Neutrophil (primary cell): Measurements from ENCODE around the gene GALNT9.

ENCODE experiments used
- H3K27ac ChIP-seq: fragments of 200-600 bp; sonication (generic); 2 replicates; pipeline ENCODE4 v1.5.1; 2016; ENCODE audit warnings: mild to moderate bottlenecking, moderate library complexity
- H3K27me3 ChIP-seq: fragments of 200-600 bp; sonication (generic); 2 replicates; pipeline ENCODE4 v1.6.0; 2016; ENCODE audit warnings: mild to moderate bottlenecking
- H3K36me3 ChIP-seq: fragments of 200-600 bp; sonication (generic); 2 replicates; pipeline ENCODE4 v1.5.1; 2017
- H3K4me1 ChIP-seq, 2 experiments: fragments of 200-600 bp in 1 of 2; sonication (generic) in 1 of 2; 1 replicate in 1 of 2; 2 replicates in 1 of 2; pipeline versions ENCODE4 v1.5.1 to v1.6.1; 2013 to 2016; ENCODE audit warnings: low read depth in 1 of 2, low read length in 1 of 2, mild to moderate bottlenecking in 1 of 2, moderate library complexity in 1 of 2; ENCODE audit not compliant: control insufficient read depth in 1 of 2, insufficient read depth in 1 of 2
- H3K4me3 ChIP-seq, 2 experiments: fragments of 200-600 bp in 1 of 2; sonication (generic) in 1 of 2; 1 replicate in 1 of 2; 2 replicates in 1 of 2; pipeline ENCODE4 v1.5.1; 2013 to 2016; ENCODE audit warnings: low read depth in 1 of 2, low read length in 1 of 2, mild to moderate bottlenecking in 1 of 2, moderate library complexity in 1 of 2
- H3K9me3 ChIP-seq: fragments of 200-600 bp; sonication (generic); 2 replicates; pipeline ENCODE4 v1.5.1; 2016
- TF ChIP-seq, protein P1 (sequence below): fragments of 200-600 bp; sonication (generic); IDR thresholded peaks from 2 replicates; pipeline ENCODE4 v1.5.1; 2016; ENCODE audit warnings: antibody characterized with exemption

Gene GALNT9

DNA sequence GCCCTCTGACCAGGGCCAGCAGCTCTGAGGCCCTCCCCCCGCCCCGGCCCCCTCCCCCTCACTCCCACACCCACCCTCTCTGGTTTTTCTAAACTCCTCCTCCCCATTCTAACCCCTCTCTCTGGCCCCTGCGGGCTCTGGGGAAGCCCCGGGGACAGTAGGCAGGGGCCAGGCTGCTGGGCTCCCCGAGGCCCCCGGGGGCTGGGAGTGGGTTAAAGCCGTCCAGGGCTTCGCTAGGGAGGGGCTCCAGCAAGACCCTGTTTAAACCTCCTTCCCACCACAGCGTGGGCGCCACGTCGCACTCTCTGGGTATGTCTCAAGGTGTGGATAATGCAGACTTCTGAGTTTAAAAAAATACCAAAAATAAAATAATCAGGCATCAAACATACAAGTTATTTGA lies 51.4 kb downstream of the GALNT9 start:
- H3K4me1 ChIP-seq: no peaks in the 10 kb centered on the region
- H3K36me3 ChIP-seq: no peaks in the 10 kb centered on the region
- H3K27ac ChIP-seq: no peak overlapping the region
- peaks cover 68% of the 10 kb centered on the region for H3K27me3 ChIP-seq
- no peaks in the 10 kb centered on the region for H3K9me3 ChIP-seq
- TF ChIP-seq, protein P1, sequence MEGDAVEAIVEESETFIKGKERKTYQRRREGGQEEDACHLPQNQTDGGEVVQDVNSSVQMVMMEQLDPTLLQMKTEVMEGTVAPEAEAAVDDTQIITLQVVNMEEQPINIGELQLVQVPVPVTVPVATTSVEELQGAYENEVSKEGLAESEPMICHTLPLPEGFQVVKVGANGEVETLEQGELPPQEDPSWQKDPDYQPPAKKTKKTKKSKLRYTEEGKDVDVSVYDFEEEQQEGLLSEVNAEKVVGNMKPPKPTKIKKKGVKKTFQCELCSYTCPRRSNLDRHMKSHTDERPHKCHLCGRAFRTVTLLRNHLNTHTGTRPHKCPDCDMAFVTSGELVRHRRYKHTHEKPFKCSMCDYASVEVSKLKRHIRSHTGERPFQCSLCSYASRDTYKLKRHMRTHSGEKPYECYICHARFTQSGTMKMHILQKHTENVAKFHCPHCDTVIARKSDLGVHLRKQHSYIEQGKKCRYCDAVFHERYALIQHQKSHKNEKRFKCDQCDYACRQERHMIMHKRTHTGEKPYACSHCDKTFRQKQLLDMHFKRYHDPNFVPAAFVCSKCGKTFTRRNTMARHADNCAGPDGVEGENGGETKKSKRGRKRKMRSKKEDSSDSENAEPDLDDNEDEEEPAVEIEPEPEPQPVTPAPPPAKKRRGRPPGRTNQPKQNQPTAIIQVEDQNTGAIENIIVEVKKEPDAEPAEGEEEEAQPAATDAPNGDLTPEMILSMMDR: no peak
- no peak overlapping the region for H3K4me3 ChIP-seq

DNA sequence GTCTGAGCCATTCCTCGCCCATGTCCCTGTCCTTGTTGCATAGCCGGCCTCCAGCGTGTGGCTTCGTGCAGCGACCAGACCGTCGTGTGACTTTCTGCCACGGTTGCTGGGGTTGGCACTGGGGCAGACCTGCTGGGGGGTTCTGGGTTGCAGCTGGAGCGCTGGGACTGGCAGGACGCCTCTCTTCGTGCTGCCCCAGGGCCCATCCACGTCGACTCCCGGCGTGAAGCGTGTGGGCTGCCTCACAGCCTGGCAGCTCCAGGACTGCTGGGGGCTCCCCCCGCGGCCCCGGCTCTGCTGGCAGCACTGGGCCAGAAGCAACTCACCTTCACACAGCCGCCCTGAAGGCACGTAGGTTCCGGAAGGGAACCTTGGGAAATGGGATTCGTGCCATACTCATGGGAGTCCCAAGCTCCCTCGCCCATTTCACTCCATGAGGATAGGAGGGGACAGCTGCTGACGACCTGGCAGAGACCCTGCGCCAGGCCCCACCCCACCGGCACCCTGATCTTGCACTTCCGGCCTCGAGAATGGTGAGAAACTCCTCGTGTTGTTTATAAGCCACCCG lies 51.9 kb downstream of the GALNT9 start:
- Histone ChIP-seq H3K4me3 (no peak overlapping the region), H3K27ac (no peak overlapping the region), H3K4me1 (no peaks in the 10 kb centered on the region), H3K27me3 (peaks cover 63% of the 10 kb centered on the region), H3K36me3 (no peaks in the 10 kb centered on the region), H3K9me3 (no peaks in the 10 kb centered on the region)
- TF ChIP-seq, protein P1: no peak

DNA sequence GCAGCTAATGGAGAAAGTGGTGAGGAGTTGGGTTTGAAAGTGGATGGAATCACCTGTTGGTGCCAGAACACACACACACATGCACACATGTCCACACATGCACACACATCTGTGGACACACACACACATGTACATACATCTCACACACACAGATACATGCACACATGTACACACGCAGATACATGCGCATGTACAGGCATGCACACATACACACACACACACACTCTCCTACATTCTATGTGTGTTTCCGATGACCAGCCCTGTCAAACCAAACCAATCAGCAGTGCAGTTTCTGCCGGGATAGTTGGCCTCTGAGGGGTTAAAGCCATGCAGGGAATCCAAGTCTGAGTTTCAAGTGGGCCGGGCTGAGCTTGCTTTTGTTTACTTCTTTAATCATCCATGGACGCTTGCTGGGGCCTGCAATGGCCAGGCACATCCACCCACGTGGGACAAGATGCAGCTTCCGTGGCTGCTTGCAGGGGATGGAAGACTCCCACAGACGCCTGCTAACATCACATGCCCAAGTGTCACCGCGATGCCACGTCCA lies 52.5 kb downstream of the GALNT9 start:
- H3K27me3 ChIP-seq: peaks cover 57% of the 10 kb centered on the region
- TF ChIP-seq, protein P1: no peak
- no peaks in the 10 kb centered on the region for H3K9me3 ChIP-seq

DNA sequence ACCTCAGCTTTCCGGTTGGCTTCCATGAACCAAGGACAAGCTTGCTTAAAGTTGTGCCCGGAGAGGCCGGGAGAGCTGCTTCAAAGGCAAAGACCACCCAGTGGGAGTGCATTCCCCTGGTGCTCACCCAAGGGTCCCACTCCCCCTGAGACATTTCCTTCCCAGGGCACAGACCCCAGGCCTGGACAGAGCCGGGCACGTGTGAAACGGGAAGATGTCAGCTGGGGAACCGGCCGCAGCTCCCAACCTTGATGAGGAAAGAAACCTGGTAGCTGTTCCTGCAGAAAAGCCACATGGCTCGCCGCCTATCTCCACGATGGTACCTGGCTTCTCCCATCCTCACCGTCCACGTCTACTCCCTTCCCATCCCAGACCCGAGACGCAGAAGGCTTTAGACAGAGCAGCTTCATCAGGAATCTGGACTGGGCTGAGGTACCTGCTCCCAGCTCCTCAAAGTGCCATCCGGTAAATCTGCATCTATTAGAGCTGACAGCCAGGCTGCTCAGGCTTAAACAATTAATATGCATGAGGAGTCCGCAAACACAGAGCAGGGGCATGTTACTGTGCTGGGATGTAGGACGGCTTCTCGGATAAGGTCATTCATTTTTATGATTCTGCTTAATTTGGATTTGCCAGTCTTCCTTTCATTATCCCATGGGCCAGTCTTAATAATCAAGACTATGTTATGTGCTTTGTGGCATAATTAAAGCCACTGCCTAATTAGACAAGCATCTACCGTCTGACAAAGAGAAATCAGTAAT lies 53.1 kb downstream of the GALNT9 start:
- no peaks in the 10 kb centered on the region for H3K36me3 ChIP-seq
- H3K27ac ChIP-seq: no peak overlapping the region
- H3K9me3 ChIP-seq: no peaks in the 10 kb centered on the region
- TF ChIP-seq, protein P1: no peak
- H3K4me1 ChIP-seq: no peaks in the 10 kb centered on the region
- no peak overlapping the region for H3K4me3 ChIP-seq
- peaks cover 57% of the 10 kb centered on the region for H3K27me3 ChIP-seq

More for the DNA sequence above, 52.5 kb downstream of the GALNT9 start:
- Histone ChIP-seq H3K27ac (no peak overlapping the region), H3K4me3 (no peak overlapping the region), H3K36me3 (no peaks in the 10 kb centered on the region), H3K4me1 (no peaks in the 10 kb centered on the region)

DNA sequence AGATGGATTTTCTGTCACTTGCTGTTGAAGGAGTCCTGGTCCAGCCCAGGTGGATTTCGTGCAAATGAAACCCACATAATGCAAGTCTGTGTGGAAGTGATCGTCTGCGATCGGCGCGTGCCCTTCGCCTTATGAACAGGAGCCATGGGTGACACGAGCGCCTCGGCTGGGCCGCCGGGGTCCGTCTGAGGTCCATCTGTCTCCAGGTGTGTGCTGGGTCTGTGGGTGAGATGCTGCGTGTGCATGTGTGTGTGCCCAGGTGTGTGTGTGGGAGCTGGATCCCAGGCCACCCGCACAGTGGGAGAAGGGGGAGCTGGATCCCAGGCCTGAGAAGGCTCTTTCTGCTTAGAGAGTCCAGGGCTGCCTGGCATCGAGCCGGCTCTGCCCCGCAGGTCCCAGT lies 53.8 kb downstream of the GALNT9 start:
- Histone ChIP-seq H3K4me1 (no peaks in the 10 kb centered on the region), H3K27ac (no peak overlapping the region), H3K9me3 (no peaks in the 10 kb centered on the region), H3K27me3 (peaks cover 54% of the 10 kb centered on the region), H3K36me3 (no peaks in the 10 kb centered on the region), H3K4me3 (no peak overlapping the region)
- TF ChIP-seq, protein P1: no peak
